Measurements from ENCODE around the gene ZKSCAN4.

ZKSCAN4 gene

DNA sequence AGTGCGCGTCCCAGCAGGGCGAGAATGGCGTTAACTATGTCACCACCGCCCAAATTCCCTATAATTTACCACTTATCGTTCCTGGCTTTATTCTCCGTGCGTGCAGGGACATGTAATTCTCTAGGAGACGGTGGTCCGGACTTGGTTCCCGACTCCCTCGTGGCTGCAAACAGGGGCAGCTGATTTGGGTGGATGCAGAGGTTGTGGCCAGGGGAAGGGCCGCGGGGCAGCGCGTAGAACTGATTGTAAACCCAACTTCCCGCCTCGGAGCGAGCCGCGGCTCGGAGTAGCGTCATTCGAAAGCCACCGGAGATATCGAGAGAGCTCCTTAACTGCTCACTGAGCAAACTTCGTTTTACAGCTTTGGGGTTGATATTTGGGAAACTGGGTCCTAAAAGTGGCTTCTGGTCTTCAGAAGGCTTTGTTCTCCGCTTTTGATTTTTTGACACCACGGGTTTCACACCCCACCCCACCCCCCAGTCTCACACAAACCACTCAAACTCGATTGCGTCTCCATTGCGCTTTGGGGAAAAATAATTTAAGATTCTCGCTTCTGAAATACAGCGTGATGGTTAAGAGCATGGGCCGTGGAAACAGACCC is 44.5 kb downstream of the ZKSCAN4 start:
- DNase-seq: no peak

DNA sequence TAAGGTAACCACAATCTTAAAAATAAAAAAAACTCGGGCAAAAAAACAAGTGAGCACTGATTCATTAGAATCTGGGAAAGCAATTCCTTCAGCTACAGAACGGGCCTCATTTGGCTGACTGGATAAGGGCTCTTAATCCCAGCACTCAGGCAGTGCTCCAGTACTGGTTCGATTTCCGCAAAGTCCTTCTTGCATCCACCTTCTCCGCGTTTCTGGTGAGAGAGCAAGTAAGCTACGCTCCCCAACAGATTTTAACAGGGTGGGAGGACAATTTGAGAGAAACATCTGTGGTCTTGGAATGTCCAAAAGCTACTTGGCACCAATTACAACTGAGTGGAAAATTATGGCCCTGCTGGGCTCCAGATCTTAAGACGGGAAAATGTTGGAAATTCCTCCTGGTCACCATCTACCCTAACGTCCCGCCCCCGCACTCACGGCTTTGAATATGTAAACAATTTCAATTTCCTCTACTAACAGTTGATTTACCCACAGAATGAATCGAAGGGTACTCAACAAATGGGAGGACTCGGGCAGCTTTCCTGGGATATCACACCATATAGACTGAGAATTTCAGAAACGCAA is 45.0 kb downstream of the ZKSCAN4 start:
- DNase-seq: no peak

DNA sequence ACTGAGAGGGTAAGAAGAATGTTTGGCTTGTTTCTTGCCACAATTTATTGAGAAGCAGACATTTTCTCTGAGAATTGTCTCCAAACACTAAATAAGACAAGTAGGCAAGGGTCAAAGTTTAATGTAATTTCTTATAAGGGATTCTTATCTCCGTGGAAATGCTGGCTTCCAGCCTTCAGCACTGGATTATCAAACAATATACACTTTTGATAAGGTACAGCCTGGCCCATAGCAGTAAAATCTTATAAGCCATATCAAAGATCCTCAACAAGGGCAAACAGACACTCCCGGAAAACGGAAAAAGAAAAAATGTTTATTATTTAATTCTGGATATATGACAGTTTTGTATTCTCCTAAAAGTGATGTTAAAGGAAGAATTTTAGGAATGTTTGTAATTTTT is 45.5 kb downstream of the ZKSCAN4 start:
- DNase-seq: no peak

DNA sequence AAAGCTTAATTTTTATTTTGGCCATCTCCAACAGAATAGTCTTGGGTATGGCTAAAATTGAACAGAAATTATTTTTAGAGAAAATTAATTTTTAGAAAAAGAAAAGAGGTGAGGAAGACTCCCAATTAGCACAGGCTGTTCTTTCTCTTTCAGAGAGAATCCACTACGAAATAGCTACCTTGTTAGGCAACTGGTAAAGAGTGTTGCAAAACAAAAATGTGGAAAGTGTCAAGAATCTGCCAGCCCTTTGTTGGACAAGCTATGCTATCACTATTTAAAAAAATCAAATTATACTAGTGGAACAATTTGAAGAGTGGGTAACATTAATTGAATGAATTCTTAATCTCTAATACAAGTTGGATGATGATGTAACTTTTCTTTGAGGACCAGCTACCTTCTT is 46.2 kb downstream of the ZKSCAN4 start:
- no peak for DNase-seq

DNA sequence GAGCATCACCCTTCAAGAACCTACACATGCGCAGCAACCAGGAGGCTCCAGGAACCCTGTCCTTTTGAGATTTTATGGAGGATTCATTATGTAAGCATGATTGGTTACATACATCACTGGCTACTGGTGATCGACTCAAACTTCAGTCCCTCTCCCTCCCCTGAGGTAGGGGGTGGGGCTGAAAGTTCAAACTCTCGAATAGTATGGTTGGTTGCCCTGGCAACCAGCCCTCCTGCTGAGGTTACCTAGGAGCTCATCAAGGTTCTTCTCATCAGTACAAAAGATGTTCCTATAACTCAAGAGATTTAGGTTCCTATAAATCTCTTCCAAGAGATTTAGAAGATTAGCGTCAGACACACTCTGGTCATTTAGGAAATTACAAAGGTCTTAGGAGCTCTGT is 48.9 kb downstream of the ZKSCAN4 start:
- no peak for DNase-seq

DNA sequence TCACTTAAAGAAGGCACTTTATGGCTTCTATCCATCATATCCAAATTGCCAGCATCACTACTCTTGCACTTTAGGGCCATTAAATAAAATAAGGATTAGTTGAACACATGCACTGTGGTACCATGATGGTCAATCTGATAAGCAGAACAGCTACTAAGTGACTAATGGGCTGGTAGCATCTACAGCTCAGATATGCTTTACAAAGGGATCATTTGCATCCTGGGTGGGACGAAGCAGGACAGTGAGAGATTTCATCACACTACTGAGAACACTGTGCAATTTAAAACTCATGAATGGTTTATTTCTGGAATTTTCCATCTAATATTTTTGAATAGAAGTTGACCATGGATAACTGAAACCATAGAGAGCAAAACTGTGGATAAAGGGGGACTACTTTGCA is 52.0 kb downstream of the ZKSCAN4 start:
- DNase-seq: no peak
